ENCODE data around the gene F10.

DNA sequence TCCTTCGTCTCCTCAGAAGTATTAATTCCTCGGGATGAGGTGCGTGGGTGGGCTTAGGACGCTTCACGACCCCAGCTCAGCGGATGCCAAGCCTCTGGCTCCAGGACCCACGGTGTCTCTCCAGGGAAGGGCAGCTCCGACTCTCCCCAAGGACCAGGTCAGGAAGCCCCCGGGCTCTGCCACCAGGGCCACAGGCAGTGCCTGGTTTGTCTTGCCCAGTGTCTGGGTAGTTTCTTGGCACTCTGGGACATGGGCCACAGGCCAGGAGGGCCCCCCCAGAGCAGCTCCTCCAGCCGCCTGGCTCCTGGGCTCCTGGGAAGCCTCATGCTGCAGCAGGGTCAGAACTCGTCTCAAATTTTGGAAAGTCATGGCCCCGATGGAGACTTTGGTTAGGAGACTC, 38.4 kb downstream of the F10 start:
- TF ChIP-seq POLR2AphosphoS5 (IDR thresholded peaks at IDR 0.05; ENCODE audit: low read depth, low read length) (no peak), TAF1 (IDR thresholded peaks at IDR 0.05; ENCODE audit: borderline replicate concordance, low read depth, low read length) (no peak), POLR2A (IDR thresholded peaks at IDR 0.05; ENCODE audit: low read depth, low read length) (no peak)
